K562 (cell line): ENCODE measurements around the gene P2RY8. TPM values are rescaled to one million over a fixed set of nuclear protein-coding genes. Genes with fewer than 3 reads are reported as not detected.
A peak's percentile ranks its signal among the peaks of the same experiment; 100 is the strongest.

ENCODE experiments used
- ATF1 ChIP-seq, 2 experiments: fragments of 450-650 bp in 1 of 2; IDR thresholded peaks; 2 replicates each; pipeline ENCODE4 v1.6.1; 2016; ENCODE audit warnings: missing compliant biosample characterization in 1 of 2, missing genetic modification characterization in 1 of 2
- DACH1 ChIP-seq: fragments of 450-650 bp; IDR thresholded peaks from 2 replicates; pipeline ENCODE4 v1.6.1; 2018; ENCODE audit not compliant: partially characterized antibody
- MEIS2 ChIP-seq: fragments of 450-650 bp; IDR thresholded peaks from 2 replicates; pipeline ENCODE4 v1.6.1; 2014; ENCODE audit warnings: mild to moderate bottlenecking; ENCODE audit not compliant: partially characterized antibody
- PKNOX1 ChIP-seq: fragments of 450-650 bp; IDR thresholded peaks from 2 replicates; pipeline ENCODE4 v1.6.1; 2016
- SMC3 ChIP-seq: conservative IDR thresholded peaks from 2 replicates; pipeline ENCODE4 v1.6.1; 2011; ENCODE audit warnings: low read depth, low read length, improper control_type of control experiment; ENCODE audit not compliant: insufficient read depth
- YY1 ChIP-seq, 3 experiments: IDR thresholded peaks; 2 replicates each; pipeline ENCODE4 v1.6.1; 2011; ENCODE audit warnings: low read length in 2 of 3, mild to moderate bottlenecking in 2 of 3, moderate library complexity in 2 of 3, borderline replicate concordance in 1 of 3, control low read depth in 1 of 3, low read depth in 1 of 3; ENCODE audit not compliant: insufficient read depth in 3 of 3, insufficient replicate concordance in 2 of 3, control insufficient read depth in 1 of 3, insufficient read length in 1 of 3; ENCODE audit errors: extremely low read depth in 1 of 3
- polyA plus RNA-seq, 8 experiments: library from polyadenylated mRNA; depleted of rRNA in 4 of 8; stranded (reverse) in 5 of 8; unstranded in 3 of 8; fragments of >200 nt; fragmentation: Nextera tagmentation in 2 of 8; fragmentation: Illumina TruSeq in 1 of 8; extraction: Ambion mirVana in 2 of 8; extraction: Trizol in 1 of 8; gene quantifications; 2 replicates each; pipeline versions ENCODE4 v1.2.1 to v1.2.3, GENCODE V29; 2011 to 2014; ENCODE audit warnings: inconsistent platforms in 1 of 8, missing spikeins in 1 of 8
- total RNA-seq, 7 experiments: library from RNA; depleted of rRNA in 6 of 7; stranded (reverse); fragments of >200 nt in 6 of 7; fragmentation: Illumina TruSeq in 2 of 7; extraction: Trizol in 2 of 7; gene quantifications; 2 replicates each; pipeline versions ENCODE4 v1.2.1 to v1.2.3, GENCODE V29; 2011 to 2021; ENCODE audit warnings: low replicate concordance in 1 of 7
- TF ChIP-seq, protein P1 (sequence below), 2 experiments: fragments of 450-650 bp; formaldehyde crosslinking in 1 of 2; IDR thresholded peaks; 2 replicates each; pipeline versions ENCODE4 v1.4.0 to v1.6.1; 2014 to 2020; ENCODE audit warnings: mild to moderate bottlenecking in 2 of 2, borderline replicate concordance in 1 of 2, low read depth in 1 of 2

P2RY8 gene
- total and polyA plus RNA-seq, 9 of the 15 experiments (the other 6 are each of a cell fraction or from before 2014, with no cell fraction given), result 0.04 to 0.69 (median 0.08) TPM; not detected in 3

- TF ChIP-seq PKNOX1 (peak; percentile 20; the same call in 1 of the 2 replicates), DACH1 (peak; percentile 1), SMC3 (peak; percentile 59), MEIS2 (peak; percentile 26), YY1 (IDR thresholded peaks at IDR 0.05; ENCODE audit: borderline replicate concordance in 1 of 3, control insufficient read depth in 1 of 3, extremely low read depth in 1 of 3, insufficient read depth in 3 of 3, insufficient read length in 1 of 3, insufficient replicate concordance in 2 of 3, low read depth in 1 of 3, low read length in 2 of 3) (no peak), ATF1 (CRISPR knock-in tag; IDR thresholded peaks at IDR 0.05) (no peak), ATF1 (tag; IDR thresholded peaks at IDR 0.05) (no peak)
- TF ChIP-seq, protein P1, sequence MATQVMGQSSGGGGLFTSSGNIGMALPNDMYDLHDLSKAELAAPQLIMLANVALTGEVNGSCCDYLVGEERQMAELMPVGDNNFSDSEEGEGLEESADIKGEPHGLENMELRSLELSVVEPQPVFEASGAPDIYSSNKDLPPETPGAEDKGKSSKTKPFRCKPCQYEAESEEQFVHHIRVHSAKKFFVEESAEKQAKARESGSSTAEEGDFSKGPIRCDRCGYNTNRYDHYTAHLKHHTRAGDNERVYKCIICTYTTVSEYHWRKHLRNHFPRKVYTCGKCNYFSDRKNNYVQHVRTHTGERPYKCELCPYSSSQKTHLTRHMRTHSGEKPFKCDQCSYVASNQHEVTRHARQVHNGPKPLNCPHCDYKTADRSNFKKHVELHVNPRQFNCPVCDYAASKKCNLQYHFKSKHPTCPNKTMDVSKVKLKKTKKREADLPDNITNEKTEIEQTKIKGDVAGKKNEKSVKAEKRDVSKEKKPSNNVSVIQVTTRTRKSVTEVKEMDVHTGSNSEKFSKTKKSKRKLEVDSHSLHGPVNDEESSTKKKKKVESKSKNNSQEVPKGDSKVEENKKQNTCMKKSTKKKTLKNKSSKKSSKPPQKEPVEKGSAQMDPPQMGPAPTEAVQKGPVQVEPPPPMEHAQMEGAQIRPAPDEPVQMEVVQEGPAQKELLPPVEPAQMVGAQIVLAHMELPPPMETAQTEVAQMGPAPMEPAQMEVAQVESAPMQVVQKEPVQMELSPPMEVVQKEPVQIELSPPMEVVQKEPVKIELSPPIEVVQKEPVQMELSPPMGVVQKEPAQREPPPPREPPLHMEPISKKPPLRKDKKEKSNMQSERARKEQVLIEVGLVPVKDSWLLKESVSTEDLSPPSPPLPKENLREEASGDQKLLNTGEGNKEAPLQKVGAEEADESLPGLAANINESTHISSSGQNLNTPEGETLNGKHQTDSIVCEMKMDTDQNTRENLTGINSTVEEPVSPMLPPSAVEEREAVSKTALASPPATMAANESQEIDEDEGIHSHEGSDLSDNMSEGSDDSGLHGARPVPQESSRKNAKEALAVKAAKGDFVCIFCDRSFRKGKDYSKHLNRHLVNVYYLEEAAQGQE (IDR thresholded peaks at IDR 0.05; ENCODE audit: borderline replicate concordance), result peak; percentile 68; the same call in 1 of the 2 replicates
- TF ChIP-seq, protein P1 (CRISPR knock-in tag; IDR thresholded peaks at IDR 0.05; ENCODE audit: low read depth), result no peak
- TF ChIP-seq, all 486 proteins: peak for 8
Measured at GRCh38 chrX:1581132-1581531, 44.1 kb upstream of the P2RY8 start (continued).
